IPS-NIHi7 (cell line): ENCODE measurements around the gene TNFSF4.

ENCODE experiments used
- DNase-seq: peaks from one replicate; pipeline ENCODE4 v3.0.0; 2012; ENCODE audit warnings: mixed read lengths; ENCODE audit errors: extremely low spot score

Gene TNFSF4

DNA sequence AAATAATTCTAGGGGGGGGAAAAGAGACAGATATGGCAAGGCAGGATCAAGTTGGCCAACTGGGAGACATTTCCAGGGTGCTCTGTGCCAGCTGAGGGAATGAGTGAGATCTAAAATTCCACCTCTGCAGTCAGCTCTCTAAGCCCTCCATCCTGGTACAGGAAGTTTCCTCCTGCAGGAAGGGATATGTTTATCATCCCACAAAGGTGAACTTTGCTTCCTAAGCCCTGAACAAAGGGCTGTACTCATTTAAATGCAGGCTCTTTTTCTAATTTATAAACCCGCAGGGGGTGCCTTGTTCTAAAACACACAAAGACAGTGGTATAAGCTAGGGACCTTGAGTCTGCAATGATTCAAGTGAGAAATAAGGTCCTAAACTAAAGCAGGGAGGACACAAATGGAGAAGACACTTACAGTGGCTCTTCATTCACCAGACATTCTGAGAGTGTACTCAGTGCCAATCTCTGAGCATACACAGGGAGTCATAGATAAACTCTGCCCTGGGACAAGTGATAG lies 3.6 kb upstream of the TNFSF4 start:
- no peak for DNase-seq

DNA sequence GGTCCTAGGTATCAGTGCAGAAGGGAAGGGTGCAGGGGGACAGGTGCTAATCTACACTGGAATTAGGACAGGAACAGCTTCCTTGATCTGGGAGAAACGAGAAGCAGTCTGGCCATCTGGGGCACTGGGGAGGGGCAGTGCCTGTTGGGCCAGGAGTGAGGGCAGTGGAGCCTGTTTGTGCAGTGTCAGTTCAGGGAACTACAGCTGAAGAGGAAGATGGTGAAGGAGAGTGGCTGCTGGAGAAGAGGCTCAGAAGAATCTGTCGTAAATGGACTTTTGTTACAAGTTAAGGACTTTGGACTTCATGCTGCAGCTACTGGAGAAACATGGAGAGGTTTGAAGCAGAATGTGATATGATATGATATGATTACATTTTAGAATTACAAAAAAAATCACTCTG lies 3.2 kb upstream of the TNFSF4 start:
- no peak for DNase-seq

DNA sequence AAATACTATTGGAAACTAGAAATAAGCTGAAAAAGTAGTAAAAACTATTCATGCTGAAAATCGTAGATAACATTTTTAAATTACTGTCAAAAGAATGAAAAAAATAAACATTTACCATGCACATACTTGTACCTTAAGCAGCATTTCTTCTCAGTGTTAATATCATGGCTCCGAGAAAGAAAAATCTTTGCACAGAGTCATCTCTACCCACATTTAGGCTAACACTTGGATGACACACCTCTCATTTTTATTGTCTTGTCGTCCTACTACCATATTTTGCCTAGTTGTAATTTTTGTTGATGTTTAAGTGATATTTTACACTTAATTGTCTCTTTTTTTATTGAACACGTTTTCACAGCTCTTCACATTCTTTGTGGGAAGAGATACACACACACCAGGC lies 1.7 kb upstream of the TNFSF4 start:
- no peak for DNase-seq

DNA sequence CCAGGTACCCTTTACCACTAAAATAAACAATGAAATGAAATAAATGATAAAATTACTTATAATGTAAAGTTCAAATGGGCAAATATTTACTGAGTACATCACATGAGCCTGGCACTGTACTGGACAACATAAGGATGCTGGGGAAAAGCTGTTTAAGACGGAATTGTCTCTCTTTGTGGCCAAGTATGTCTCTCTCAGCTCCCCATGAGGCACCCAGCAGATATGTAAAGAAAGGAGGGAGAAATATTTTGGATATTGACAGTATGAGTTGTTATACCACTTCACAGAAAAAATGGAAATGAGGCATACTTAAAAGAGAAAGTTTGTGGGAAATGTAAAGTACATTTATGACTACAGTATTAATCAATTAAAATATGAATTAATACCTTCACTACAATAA lies 1.0 kb upstream of the TNFSF4 start:
- DNase-seq, result no peak

DNA sequence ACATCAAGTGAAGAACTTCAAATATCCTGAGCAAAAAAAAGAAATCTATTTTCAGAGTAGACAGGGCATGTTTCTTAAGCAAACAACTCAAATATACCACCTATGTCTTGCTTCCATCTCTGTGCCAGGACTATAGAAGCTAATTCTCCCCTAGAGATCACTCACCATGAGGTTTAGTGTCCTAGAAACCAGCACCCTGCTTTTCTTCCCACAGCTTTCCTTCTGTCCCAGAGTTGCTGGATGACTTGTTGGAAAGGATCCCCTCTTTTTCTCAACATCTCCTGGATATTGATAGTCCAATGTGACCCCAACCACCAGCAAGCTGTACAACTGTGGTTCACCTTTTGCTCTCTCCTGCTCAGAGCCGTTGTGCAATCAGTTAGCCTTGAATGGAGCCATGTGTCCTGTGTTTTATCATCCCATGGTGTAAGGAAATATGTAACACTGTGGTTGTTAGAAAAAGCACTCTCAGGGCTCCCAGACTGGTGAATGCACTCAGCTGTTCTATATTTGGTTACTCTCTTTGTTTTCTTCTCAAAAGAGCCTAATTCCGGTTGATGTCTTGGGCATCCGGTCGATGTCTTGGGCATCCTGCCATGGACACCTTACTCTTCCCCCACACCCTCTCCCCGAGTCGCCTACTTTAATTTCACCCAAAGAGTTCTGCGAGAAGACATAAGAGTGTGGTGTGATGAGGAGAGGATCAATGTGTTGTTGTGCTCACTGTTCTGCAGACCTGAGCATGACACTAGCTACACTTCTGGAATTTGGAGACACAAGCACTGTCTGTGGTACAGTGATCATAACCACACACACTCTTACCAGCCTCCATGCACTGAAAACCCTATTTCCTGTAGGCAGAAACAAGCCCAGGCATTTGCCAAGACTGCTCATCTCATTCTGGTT lies 1.7 kb downstream of the TNFSF4 start:
- DNase-seq, result no peak

DNA sequence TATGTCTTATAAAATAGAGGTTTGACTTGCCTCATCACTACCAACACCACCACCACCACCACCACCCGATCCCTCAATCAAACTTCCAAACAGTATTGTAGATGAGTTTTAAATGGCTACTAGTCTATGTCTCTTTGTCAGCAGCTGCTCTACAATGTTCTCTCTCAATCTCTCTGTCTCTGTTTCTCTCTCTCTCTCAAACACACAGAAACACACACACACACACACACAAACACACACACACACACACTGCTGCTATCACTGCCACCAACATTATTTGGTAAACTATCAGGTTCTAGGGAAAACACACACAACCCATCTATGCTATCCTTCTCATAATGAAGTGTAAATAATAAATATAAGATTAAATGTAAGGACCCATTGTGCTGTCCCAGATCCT lies 2.4 kb downstream of the TNFSF4 start:
- DNase-seq, result no peak

DNA sequence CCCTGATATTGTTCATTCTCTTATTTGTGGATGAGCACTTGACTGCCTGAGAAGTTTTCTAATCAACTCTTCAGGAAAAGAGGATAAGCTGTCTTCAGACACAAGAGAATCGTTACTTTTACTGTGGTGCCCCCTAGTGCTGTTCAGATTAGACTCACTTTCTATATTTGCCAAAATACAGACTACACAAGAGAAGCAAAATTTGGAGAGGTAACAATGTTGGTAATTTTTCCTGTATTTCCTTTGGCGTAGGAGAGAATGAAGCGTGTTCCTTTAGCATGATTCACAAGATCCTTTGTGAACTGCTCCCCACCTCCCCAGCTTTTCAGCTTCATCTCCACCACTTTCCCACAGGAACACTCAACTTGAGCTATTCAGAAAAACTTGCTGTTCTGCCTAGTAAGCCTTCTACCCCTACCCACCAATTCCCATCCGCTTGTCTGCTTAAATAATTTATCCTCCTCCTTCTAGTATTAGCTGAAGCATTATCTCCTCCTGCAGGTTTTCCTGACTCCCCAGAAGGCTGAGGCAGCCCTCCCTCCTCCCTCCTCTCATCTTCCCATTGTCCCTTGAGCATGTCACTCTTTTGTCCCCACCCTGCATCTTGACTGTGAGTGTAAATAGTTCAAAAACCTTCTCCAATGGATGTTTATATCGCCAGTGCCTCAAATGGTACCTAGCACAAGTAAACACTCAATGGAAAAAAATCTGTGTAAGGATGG lies 4.5 kb downstream of the TNFSF4 start:
- DNase-seq, result peak; percentile 43

DNA sequence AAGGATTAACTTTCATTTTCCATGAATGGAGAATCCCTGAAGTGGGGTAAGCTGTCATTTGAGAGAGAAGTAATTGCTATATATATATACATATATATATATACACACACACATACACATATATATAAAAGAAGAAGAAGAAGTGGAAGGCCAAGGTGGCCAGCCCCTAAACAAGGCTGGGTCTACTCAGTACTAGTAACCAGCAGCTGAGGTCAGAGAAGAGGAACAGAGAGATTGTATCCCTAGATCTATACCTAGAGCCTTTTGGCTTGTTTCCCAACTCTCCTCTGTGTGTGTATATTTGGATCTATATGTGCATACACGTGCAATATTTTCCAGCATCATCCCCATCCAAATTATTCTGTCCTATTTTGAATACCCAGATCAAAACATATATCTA lies 5.2 kb downstream of the TNFSF4 start:
- no peak for DNase-seq

DNA sequence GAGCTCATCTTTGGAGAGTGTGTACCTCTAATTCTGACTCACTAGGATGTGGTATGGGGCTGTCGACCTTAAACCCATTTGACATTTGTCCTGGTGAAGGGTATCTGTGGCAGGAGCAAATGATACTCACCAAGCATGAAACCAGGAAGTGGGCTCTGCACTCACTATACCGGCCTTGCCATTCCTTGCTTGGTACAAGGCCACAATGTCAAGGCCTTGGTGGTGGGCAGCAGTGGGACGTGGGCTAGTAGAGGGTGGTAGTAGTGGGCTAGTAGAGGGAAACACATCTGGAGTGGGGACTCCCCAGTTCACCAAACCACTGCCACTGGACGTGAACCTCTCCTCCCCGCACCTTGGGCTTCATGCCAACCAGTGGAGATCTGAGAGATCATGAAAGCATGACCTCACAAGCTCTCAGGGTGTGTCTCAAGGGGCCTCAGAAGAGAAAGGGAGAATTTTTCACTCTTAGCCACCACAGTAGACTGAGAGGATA lies 11.5 kb downstream of the TNFSF4 start:
- DNase-seq, result no peak

DNA sequence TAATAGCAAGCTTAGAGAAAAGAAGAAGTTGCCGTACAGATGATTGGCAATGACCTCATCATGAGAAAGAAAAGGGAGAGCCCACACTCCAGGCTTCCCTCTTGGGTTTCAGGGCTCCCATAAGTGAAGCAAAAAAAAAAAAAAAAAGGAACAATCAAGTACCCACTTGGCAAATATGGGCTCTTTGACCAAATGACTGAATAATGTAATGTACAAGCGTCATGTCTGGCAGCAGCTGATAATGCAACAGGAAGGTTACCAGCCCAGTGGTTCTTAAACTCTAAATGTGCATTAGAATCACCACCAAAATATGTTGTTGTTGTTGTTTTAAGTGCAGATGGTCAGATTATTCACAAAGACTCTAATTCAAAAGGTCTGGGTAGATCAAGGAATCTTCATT lies 13.5 kb downstream of the TNFSF4 start:
- DNase-seq, result no peak

DNA sequence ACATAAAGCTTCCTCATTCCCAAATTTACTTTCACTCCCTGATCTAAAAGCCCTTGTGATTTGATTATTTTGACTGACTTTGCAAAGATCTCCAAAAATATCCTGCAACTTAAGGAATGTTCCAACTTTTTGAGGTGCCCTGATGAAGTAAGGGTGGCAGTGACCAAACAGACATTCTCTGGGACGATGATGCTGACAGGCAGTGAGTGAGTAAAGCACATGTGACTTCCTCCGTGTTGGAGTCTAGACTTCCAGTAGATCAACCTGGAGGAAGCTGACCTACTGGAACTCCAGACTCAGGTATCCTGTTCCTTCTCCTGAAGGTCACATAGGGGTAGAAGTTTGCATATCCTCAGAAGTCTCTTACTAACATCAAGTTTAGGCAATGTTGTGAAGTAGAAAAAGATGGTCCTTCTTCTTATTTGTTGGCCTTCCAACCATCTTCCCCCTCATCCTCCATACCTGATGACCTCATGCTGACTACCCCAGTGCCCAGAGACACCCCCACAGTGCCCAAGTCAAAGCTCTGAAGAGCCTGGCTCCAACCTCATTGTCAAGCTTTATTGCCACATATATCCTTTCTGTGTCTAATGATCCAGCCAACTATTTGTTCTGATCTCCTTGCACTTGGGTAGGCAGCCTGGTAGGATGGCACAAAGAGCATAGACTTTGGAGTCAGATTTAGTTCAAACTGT lies 16.0 kb downstream of the TNFSF4 start:
- DNase-seq, result no peak

DNA sequence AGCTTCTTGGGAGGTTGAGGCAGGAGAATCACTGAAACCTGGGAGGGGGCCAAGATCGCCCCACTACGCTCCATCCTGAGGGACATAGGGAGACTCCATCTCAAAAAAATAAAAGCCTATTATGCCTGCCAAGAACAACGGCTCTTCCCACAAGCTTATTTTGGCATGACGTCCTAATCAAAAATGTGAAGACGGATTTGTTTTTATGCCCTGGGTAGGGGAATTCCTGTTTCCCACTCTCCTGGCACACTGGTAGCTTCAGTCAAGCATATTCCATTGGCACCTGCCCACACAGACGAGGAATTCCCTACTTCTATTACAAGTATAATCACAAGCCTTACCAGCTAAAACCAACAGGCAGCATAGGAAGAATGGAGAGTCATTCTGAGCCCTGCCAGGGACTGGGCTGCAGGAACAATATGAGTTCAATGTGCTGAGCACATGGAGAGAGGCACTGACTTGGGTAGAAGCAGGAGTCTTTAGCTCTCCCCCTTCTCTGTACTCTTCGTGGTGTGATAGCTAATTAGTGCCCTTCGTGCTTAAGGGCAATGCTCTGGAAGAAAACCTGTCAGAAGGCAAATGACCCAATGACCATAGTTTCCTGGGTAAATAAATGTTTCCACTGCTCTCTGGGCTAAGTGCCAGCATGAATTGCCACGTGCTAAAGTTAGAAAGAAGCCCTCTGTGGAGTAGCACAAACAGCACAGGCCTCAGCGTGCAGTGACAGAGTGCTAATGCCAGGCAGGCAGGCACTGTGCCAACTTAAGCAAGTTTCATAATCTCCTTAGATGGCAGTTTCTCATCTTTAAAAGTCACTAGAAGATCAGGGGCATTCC lies 16.8 kb downstream of the TNFSF4 start:
- no peak for DNase-seq

DNA sequence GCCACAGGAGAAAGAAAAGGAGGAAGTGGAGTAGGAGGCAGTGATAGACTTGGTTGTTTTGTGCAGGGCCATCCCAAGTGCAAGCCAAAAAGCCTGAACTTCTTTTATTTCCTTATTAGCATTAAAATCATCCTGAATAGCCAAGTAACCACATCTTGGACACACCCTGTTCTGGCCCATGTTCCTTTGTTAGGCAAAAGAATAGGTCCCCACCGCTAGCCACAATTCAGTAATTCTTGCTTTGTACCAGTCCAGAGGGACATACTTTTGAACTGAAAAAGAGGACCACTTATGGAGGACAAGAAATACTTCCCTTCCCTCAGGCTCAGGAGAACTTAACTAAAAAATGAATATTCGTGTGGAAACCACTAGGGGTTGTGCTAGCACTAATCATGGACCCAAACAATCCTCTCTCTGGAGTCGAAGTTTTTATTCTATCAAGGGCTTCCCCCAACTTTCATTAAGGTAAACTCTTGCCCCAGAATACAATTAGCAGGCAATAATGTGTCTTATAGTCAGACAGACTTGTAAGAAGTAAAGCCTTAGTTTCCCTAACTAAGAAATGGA lies 19.4 kb downstream of the TNFSF4 start:
- DNase-seq, result no peak

DNA sequence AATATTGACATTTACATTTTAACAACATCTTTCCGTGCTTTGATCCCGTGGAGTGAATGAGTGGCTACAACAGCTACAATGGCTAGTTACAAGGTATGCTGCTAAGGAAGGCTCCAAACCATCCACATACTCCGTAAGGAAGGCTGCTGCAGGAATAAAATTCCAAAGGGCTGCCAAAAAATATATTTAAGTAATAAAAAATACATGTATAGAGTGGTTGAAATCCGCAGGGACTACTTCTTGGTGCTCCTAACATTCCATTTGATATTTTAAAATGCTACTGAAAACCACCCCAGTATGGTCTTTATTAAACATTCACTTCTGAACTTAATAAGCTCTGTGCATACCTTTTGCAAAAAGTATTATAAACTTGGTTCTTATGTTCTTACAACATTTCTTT lies 25.3 kb downstream of the TNFSF4 start:
- no peak for DNase-seq

DNA sequence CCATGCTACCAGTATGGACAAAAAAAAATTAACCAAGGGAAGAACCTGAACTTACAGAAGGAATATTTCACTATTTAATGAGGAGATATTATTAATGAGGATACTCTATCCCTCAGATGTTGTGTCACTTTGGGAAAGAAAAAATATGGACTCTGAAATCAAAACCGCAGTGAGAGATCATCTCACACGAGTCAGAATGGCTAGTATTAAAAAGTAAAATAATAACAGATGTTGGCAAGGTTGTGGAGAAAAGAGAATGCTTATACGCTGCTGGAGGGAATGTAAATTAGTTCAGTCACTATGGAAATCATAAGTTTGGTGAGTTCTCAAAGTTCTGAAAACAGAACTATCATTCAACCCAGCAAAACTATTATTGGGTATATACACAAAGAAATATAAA lies 30.9 kb downstream of the TNFSF4 start:
- no peak for DNase-seq

DNA sequence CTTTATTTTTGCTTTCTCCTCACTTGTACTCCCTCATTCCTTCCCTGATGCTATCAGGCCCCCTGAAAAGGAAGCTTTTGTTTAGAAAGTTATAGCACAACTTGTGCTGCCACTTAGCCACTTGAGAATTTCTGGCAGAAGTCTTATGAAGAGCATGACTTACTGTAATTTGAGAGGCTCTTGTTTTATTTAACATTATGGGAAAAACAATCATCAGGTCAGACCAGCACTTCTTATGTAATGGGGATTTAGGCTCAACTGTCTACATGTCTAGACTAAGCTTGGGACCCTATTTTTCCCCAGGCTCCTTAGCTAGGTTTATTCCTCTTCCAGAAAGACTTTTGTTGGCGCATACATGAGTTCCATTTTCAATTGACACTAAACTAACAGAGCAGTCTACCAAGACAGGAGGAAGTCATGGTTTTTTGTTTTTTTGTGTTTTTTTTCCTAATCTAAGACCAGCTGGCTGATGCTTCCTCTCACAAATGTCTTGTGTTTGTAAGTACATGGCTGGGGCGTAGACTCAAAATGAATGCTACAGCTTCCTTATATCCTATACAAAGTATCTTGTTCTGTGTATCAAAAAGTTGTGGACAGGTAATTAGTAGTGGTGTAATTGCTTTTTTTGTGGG lies 31.5 kb downstream of the TNFSF4 start:
- DNase-seq, result no peak

DNA sequence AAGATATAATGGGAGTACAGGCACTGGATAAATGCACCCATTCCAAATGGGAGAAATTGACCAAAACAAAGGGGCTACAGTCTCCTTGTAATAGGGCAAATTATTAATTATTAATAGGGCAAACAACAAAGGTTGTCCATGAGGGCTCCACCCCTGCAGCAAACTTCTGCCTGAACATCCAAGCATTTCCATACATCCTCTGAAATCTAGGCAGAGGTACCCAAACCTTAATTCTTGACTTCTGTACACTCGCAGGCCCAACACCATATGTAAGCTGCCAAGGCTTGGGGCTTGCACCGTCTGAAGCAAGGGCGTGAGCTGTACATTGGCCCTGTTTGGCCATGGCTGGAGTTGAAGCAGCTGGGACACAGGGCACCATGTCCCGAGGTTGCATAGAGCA lies 33.7 kb downstream of the TNFSF4 start:
- DNase-seq, result no peak

DNA sequence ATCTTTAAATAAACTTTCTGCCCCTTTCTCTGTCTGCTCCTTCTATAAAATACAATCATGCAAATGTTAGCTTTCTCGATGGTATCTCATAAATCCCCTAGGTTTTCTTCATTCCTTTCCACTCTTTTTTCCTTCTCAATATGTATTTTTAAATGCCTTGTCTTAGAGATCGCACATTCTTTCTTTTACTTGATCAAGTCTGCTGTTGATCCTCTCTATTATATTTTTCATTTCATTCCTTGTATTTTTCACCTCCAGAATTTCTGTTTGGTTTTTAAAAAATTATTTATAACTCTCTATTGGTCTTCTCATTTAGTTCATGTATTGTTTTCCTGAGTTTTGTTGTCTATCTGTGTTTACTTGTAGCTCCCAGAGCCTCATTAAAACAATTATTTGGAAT lies 36.0 kb downstream of the TNFSF4 start:
- no peak for DNase-seq

DNA sequence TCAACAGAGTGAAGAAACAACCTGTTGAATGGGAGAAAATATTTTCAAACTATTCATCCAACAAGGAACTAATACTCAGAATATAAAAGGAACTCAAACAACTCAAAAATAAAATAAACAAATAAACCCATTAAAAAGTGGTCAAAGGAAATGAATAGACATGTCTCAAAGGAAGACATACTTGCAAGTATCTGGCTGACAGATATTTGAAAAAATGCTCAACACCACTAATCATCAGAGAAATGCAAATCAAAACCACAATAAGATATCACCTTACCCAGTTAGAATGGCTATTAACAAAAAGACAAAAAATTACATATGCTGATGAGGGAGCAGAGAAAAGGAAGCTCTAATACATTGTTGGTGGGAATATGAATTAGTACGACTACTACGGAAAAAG lies 38.2 kb downstream of the TNFSF4 start:
- no peak for DNase-seq

DNA sequence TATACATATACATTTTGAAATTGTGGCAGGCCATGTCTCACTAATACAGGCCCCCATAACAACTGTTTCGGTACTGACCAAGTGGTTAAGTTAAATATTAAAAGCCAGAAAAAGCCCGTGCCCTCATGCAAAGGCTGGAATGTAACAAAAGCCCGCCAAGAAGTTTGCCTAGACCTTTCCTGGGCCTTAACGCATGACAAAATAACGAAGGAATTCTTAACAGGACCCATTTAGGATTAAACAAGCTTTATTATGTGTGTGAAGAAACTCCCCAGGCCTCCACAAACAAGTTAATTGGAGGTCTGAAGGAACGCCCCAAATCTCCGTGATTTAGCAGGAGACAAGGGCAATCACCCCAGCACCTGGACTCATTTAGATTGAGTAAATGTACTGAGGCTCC lies 42.4 kb downstream of the TNFSF4 start:
- DNase-seq, result no peak

DNA sequence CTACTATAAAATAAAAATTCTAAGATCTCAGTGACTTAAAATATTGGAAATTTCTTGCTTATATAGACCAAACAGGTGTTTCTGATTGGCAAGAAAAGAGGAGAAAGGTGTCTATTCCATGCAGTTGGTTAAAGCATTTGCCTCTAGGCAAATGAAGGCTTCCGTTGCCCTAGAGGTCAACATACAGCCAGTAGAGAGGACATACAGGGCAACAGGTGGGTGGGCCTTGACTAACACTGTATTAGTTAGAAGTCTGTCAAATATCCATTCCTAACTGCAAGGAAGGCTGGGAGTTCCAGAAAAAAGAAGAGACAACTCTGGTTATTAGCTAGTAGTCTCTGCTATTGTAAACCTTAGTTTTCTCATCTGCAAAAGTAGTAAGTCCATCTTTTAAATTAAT lies 43.0 kb downstream of the TNFSF4 start:
- no peak for DNase-seq
